SH-SY5Y (cell line): Measurements from ENCODE around the gene IPO11.

Experiments
- GATA2 ChIP-seq: IDR thresholded peaks from 2 replicates; pipeline ENCODE4 v1.6.1; 2011; ENCODE audit warnings: mild to moderate bottlenecking, low read depth, low read length
- GATA3 ChIP-seq: IDR thresholded peaks from 2 replicates; pipeline ENCODE4 v1.6.1; 2011; ENCODE audit warnings: low read depth, mild to moderate bottlenecking, low read length, moderate library complexity

DNA sequence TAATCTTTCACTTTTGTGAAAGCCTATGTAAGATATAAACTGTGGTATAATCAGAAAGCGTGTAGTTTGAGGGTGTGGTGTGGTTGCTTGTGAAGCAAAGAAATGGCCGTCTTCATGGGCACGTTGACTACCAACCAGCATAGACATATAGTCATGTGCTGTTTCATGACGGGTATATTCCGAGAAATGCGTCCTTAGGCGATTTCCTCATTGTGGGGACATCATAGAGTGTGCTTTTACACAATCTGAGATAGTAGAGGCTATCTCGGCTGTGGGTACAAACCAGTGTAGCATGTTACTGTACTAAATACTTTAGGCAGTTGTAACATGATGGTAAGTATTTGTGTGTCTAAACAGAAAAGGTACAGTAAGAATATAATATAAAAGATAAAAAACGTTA, 86.4 kb downstream of the IPO11 start:
- TF ChIP-seq GATA2 (no peak), GATA3 (no peak)
